ENCODE data around the gene GOLGA8O.
"Not testable (repeated sequence)": the region's sequence is repeated elsewhere in the genome, so short reads cannot be mapped to it uniquely, and the experiment has no call there.

The GOLGA8O gene

DNA sequence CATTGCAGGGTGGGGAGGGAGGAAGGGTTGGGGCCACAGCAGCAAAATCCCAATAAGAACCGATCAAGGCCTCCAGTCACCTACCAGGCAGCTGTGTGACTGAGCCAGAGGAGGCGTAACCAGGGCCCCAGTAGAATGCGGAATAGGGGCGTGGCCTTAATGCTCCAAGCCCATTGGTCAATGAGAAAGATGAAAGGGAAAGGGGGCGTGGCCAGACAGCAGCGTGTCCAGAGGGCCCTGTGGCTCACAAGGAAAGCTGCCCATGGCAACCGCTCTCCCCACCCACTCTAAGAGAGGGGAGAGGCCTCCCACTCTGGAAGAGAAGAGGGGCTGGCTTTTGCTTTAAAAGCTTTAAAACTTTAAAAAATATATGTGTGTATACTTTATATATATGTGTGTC lies at the start of gene GOLGA8O:
TSS of gene GOLGA8O (minus strand) at position 101 of the 400 bp plus-strand sequence. CDS start at position 3, 98 bp downstream.
- not testable (repeated sequence) for DNase-seq

DNA sequence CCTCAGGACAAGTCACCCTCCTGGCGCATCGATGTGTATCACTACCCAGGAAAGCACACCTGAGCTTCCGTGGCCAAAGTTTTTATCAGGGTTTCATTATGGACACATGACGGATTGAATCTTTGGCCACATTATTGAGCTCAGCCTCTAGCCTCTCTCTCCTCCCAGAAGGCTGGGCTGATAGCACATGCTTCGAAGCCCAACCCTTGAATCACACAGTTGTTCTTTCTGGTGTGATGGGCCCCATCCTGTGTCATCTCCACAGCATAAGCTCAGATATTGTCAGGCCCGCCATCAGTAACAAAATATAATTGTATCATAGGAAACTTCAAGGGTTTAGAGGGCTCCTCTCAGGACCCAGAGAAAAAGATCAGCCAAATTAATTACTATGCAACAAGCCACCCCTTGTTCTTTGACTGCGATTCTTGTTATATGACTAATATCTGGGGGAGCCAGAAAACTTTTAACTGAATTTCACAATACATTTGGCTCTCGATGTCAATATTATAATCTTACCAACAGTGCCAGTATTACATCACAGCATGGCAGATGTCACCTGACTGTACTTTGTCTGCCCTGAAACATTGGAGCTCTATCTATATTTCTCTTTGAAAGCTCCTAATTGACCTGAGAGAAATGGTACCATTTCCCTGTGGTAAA lies 48.8 kb upstream of the GOLGA8O start:
- not testable (repeated sequence) for DNase-seq

GRCh38 chr15:32502946-32503345 lies 47.5 kb upstream of the GOLGA8O start:
- DNase-seq, result not testable (repeated sequence)

- not testable (repeated sequence) for DNase-seq
Observed at GRCh38 chr15:32492768-32493167, 37.3 kb upstream of the GOLGA8O start.

GRCh38 chr15:32486474-32486873 lies 31.0 kb upstream of the GOLGA8O start:
- DNase-seq, result not testable (repeated sequence)

- not testable (repeated sequence) for DNase-seq
Observed at GRCh38 chr15:32483377-32483776, 27.9 kb upstream of the GOLGA8O start.

DNA sequence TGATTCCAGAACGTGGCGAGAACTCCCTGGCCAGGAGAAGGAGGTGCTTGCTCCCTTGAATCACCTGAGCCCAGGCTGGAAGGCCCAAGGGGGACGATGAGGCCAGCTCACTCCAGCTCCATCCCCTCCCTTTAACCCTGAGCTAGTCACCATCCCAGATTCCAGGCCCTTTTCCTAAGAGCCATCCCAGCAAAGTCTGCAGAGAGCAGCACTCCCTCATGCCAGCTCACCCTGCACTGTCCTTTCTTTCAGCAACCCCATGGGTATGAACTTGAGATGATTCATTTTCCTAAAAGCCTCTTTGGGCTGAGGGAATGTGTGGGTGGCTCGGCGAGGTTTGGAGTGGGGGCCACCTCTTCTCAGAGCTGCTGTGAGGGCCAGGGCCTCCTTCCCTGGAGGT lies 26.2 kb upstream of the GOLGA8O start:
- not testable (repeated sequence) for DNase-seq

DNA sequence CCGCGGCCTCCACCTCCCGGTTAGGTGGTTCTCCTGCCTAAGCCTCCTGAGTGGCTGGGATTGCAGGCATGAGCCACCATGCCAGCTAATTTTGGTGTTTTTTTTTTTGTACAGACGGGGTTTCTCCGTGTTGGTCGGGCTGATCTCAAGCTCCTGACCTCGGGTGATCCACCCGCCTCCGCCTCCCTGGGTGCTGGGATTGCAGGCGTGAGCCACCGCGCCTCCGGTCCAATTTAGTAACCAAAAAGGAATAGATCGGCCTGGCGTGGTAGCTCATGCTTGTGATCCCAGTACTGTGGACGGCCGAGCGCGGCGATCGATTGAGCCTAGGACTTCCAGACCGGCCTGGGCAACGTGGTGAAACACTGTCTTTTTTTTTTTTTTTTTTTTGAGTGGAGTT lies 12.6 kb upstream of the GOLGA8O start:
- not testable (repeated sequence) for DNase-seq

DNA sequence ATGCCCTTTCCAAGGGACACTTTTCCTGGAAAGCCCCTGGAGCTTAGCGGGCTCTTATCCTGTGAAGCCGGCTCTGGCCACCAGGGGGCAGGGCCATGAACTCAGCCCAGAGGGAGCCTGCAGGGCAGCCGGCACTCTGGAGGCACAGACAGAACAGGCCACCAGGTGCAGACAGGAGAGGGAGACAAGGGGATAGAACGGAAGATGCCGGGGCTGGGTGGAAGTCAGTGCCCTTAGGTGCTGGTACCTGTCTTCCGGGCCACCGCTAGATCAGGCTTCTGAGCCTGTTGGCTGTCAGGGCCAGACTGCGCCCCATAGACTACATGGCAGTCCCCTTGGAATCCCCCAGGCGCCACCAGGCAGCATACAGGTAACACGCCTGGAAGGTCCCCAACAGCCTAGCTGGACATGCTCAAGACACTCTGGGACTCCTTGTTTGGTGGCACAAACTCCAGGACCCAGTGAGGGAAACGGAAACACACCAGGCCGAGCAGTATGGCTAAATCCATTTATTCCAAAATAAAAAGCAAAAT lies 14.9 kb downstream of the GOLGA8O start:
- not testable (repeated sequence) for DNase-seq

GRCh38 chr15:32434102-32434963 lies 21.1 kb downstream of the GOLGA8O start:
- not testable (repeated sequence) for DNase-seq

GRCh38 chr15:32427635-32428034 lies 27.8 kb downstream of the GOLGA8O start:
- DNase-seq, result not testable (repeated sequence)

DNA sequence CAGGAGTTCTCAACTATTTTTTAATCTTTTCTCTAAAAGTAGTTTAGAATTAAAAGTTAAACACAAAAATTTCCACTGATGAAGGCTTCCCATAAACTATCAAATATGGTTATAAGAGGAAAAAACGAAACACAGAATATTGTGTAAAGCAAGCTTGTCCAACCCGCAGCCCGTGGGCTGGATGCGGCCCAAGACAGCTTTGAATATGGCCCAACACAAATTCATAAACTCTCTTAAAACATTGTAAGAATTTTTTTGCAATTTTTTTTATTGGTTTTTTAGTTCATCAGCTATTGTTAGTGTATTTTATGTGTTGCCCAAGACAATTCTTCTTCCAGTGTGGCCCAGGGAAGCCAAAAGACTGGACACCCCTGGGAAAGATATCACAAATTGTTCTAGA lies 28.9 kb downstream of the GOLGA8O start:
- not testable (repeated sequence) for DNase-seq

- DNase-seq, result not testable (repeated sequence)
Observed at GRCh38 chr15:32407903-32408302, 47.5 kb downstream of the GOLGA8O start.

DNA sequence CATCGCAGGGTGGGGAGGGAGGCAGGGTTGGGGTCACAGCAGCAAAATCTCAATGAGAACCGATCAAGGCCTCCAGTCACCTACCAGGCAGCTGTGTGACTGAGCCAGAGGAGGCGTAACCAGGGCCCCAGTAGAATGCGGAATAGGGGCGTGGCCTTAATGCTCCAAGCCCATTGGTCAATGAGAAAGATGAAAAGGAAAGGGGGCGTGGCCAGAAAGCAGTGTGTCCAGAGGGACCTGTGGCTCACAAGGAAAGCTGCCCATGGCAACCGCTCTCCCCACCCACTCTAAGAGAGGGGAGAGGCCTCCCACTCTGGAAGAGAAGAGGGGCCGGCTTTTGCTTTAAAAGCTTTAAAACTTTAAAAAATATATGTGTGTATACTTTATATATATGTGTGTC lies 52.2 kb downstream of the GOLGA8O start, which contains the start of gene GOLGA8K:
TSS of gene GOLGA8K (minus strand) at position 101 of the 400 bp plus-strand sequence. CDS start at position 3, 98 bp downstream.
- DNase-seq, result not testable (repeated sequence)

DNA sequence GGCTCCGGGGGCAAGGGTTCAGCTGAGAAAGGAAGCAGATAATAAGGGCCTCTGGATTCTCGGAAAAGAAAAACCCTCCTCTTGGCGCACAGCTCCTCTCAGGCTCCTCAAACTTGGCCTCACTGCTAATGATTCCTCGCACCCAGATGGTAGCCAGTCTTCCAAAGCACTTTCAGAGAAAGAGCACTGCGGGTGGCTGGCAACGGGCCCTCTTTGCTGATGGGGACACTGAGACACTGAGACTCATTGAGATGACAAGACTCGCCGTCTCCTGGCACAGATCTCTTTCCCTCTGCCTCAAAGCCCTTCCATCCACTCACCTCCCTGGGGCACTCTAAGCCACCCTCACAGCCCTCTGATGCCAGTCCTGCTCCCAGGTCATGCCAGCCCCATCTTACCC lies 58.9 kb downstream of the GOLGA8O start:
- not testable (repeated sequence) for DNase-seq
